Smooth muscle cell (in vitro differentiated cells): ENCODE measurements around the gene SLC9A9. TPM values are rescaled to one million over a fixed set of nuclear protein-coding genes. Genes with fewer than 3 reads are reported as not detected.

Experiments
- DNase-seq: peaks from one replicate; lab custom pipeline; 2025; ENCODE audit not compliant: unreplicated experiment; lab: John Stamatoyannopoulos, UW
- H2AFZ ChIP-seq: fragments of 200-600 bp; sonication (generic); 2 replicates; pipeline ENCODE4 v1.6.0; 2016; ENCODE audit warnings: antibody characterized with exemption, low read depth, mild to moderate bottlenecking
- H3F3A ChIP-seq: fragments of 200-600 bp; sonication (generic); 2 replicates; pipeline ENCODE4 v1.6.0; 2017; ENCODE audit warnings: antibody characterized with exemption, low read depth
- H3K27ac ChIP-seq: fragments of 200-600 bp; sonication (generic); 2 replicates; pipeline ENCODE4 v1.5.1; 2016; ENCODE audit warnings: low read depth, mild to moderate bottlenecking
- H3K27me3 ChIP-seq: fragments of 200-600 bp; sonication (generic); 2 replicates; pipeline ENCODE4 v1.6.1; 2016; ENCODE audit warnings: low read depth, mild to moderate bottlenecking
- H3K36me3 ChIP-seq: fragments of 200-600 bp; sonication (generic); 2 replicates; pipeline ENCODE4 v1.5.1; 2016; ENCODE audit warnings: low read depth
- H3K4me1 ChIP-seq: fragments of 200-600 bp; sonication (generic); 2 replicates; pipeline ENCODE4 v1.5.1; 2016; ENCODE audit warnings: low read depth
- H3K4me2 ChIP-seq: fragments of 200-600 bp; sonication (generic); 2 replicates; pipeline ENCODE4 v1.6.0; 2016; ENCODE audit warnings: mild to moderate bottlenecking
- H3K4me3 ChIP-seq: fragments of 200-600 bp; sonication (generic); 2 replicates; pipeline ENCODE4 v1.5.1; 2016; ENCODE audit warnings: mild to moderate bottlenecking
- H3K79me2 ChIP-seq: fragments of 200-600 bp; sonication (generic); 2 replicates; pipeline ENCODE4 v1.6.0; 2016; ENCODE audit warnings: low read depth, mild to moderate bottlenecking
- H3K9ac ChIP-seq: fragments of 200-600 bp; sonication (generic); 2 replicates; pipeline ENCODE4 v1.6.0; 2016; ENCODE audit warnings: low read depth
- H3K9me3 ChIP-seq: fragments of 200-600 bp; sonication (generic); replicated peaks from 2 replicates; pipeline ENCODE4 v1.5.1; 2016; ENCODE audit warnings: low read depth
- H4K20me1 ChIP-seq: fragments of 200-600 bp; sonication (generic); 2 replicates; pipeline ENCODE4 v1.6.0; 2016; ENCODE audit warnings: low read depth
- WGBS: methylation state at CpG from one replicate; pipeline ENCODE4 v1.1.7; 2016; ENCODE audit warnings: low lambda C conversion rate; 5-methylcytosine and 5-hydroxymethylcytosine counted together
- polyA plus RNA-seq: library from polyadenylated mRNA; unstranded; fragments of >200 nt; fragmentation: Nextera tagmentation; extraction: Ambion mirVana; gene quantifications from 2 replicates; pipeline ENCODE4 v1.2.1, GENCODE V29; 2016
- total RNA-seq: library from RNA; depleted of rRNA; stranded (reverse); fragments of >200 nt; gene quantifications from 2 replicates; pipeline ENCODE4 v1.2.3, GENCODE V29; 2014
- TF ChIP-seq, protein P1 (sequence below): fragments of 200-600 bp; sonication (generic); IDR thresholded peaks from 2 replicates; pipeline ENCODE4 v1.5.1; 2017; ENCODE audit warnings: borderline replicate concordance, mild to moderate bottlenecking, antibody characterized with exemption; ENCODE audit not compliant: insufficient read depth, poor library complexity, severe bottlenecking

The SLC9A9 gene
- total and polyA plus RNA-seq, 2 experiments from 2014 or later, result 4.0 to 8.9 TPM

DNA sequence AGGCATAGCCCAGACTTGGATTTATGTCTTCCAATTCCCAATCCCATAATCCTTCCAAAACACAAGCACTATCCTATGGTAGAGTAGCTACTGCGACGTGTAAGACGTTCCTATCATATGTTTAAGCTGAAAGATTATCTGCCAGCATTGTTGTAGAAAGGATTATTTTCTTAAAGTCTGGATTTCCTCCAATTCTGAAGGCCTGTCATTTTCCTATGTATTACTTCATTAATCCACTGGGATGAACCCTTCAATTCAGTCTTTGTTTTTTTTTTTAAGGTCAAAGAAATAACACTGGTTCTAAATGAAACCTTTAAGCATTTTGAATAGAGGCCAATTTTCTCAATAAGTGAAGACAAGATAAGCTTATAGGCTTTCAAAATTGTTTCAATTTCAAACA, 289.0 kb downstream of the SLC9A9 start:
- H3K27ac ChIP-seq, result no peak overlapping the region
- H3K36me3 ChIP-seq, result no peaks in the 10 kb centered on the region
- TF ChIP-seq, protein P1, sequence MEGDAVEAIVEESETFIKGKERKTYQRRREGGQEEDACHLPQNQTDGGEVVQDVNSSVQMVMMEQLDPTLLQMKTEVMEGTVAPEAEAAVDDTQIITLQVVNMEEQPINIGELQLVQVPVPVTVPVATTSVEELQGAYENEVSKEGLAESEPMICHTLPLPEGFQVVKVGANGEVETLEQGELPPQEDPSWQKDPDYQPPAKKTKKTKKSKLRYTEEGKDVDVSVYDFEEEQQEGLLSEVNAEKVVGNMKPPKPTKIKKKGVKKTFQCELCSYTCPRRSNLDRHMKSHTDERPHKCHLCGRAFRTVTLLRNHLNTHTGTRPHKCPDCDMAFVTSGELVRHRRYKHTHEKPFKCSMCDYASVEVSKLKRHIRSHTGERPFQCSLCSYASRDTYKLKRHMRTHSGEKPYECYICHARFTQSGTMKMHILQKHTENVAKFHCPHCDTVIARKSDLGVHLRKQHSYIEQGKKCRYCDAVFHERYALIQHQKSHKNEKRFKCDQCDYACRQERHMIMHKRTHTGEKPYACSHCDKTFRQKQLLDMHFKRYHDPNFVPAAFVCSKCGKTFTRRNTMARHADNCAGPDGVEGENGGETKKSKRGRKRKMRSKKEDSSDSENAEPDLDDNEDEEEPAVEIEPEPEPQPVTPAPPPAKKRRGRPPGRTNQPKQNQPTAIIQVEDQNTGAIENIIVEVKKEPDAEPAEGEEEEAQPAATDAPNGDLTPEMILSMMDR, result no peak
- no peaks in the 10 kb centered on the region for H4K20me1 ChIP-seq
- H3K9ac ChIP-seq, result no peak overlapping the region
- H3K4me1 ChIP-seq, result no peaks in the 10 kb centered on the region
- no peak overlapping the region for H3K4me3 ChIP-seq
- H3K4me2 ChIP-seq, result no peak overlapping the region
- no peaks in the 10 kb centered on the region for H3K79me2 ChIP-seq
- no peak for DNase-seq
- H3K27me3 ChIP-seq, result no peaks in the 10 kb centered on the region
- H3F3A ChIP-seq, result no peaks in the 10 kb centered on the region
- no peak overlapping the region for H2AFZ ChIP-seq
- peaks cover 4% of the 10 kb centered on the region for H3K9me3 ChIP-seq
- 45% methylated on average over 3 of the region's 3 CpGs for WGBS

DNA sequence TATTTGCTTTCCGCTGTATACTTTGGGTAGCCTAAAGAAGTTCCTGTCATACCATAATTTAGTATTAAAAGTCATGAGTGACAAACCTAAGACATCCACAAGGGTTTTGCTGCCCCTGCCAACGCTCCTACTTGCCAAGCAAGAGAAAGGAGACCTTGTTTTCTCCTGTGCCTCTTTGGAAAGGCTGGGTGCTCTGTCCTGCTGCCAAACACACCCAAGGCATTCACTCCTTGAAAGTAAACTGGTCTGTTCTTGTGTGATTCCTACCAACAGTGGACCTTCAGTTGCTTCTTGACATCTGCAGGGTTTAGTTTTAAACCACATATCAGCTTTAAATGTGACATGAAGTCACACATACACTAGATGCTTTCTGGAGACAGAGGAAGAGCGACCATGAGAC, 295.4 kb downstream of the SLC9A9 start:
- no peaks in the 10 kb centered on the region for H3K36me3 ChIP-seq
- no peak overlapping the region for H3K4me2 ChIP-seq
- peaks cover 4% of the 10 kb centered on the region for H3K9me3 ChIP-seq
- no peak overlapping the region for H3K4me3 ChIP-seq
- no peaks in the 10 kb centered on the region for H3K79me2 ChIP-seq
- H3K9ac ChIP-seq, result no peak overlapping the region
- H2AFZ ChIP-seq, result no peak overlapping the region
- TF ChIP-seq, protein P1, result no peak
- WGBS, result 93% methylated on average over 3 of the region's 3 CpGs
- H3K27me3 ChIP-seq, result no peaks in the 10 kb centered on the region
- H3K27ac ChIP-seq, result no peak overlapping the region
- H4K20me1 ChIP-seq, result no peaks in the 10 kb centered on the region
- H3K4me1 ChIP-seq, result no peaks in the 10 kb centered on the region
- DNase-seq, result no peak
- H3F3A ChIP-seq, result no peaks in the 10 kb centered on the region

DNA sequence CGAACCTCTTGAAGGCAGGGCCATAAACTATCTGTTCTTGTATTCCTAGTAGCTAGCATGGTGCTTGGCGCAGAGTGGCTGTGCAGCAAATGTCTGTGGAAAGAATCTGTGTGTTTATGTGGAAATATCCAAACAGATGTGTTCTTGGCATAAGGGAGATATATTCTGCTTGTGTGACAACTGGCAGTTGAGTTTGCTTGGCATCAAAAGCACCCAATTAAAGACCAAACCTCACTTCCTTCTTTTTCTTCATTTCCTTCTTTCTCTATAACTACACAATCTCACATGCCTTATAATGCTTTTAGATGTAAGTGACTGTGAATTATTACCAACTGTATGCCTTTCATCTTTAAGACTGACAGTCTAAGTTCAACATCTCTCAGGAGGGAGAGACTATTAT, 296.5 kb downstream of the SLC9A9 start:
- Histone ChIP-seq H2AFZ (no peak overlapping the region), H3F3A (no peaks in the 10 kb centered on the region), H3K4me2 (no peak overlapping the region), H3K27ac (no peak overlapping the region), H3K4me3 (no peak overlapping the region), H4K20me1 (no peaks in the 10 kb centered on the region), H3K79me2 (no peaks in the 10 kb centered on the region), H3K27me3 (no peaks in the 10 kb centered on the region), H3K36me3 (no peaks in the 10 kb centered on the region), H3K4me1 (no peaks in the 10 kb centered on the region), H3K9ac (no peak overlapping the region), H3K9me3 (no peaks in the 10 kb centered on the region)
- TF ChIP-seq, protein P1, result no peak
- WGBS, result 87% methylated on average over 2 of the region's 2 CpGs
- no peak for DNase-seq

DNA sequence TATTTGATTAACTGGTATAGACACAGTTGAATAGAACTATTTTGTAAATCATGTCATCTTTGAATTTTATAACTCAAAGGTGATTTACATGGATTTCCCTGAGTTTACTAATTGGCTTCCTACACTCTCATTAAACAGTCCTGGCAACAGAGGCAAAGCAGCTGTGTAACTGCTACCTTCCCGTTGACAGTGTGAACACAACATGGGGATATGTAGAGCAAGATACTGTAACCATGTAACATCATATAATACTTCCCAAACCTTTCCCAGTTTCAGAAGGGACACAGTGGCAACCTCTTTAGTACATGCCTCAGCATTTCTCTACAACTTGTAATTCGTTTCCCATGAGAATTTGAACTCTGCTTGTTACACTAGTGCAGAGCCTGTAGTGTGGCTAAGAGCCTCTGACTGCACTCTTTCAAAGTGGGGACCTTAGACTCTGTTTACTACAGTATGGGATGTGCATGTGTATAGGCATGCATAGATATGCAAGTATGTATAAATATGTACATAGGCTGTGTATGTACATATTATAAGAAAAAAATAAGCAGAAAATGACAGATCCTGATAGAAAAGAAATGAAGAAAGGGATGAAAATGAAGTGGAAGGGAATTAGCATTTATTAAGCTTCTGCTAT, 299.3 kb downstream of the SLC9A9 start:
- Histone ChIP-seq H3F3A (no peaks in the 10 kb centered on the region), H3K27me3 (no peaks in the 10 kb centered on the region), H2AFZ (no peak overlapping the region), H3K79me2 (no peaks in the 10 kb centered on the region), H3K4me1 (no peaks in the 10 kb centered on the region), H3K9ac (no peak overlapping the region), H4K20me1 (no peaks in the 10 kb centered on the region), H3K36me3 (no peaks in the 10 kb centered on the region), H3K27ac (no peak overlapping the region), H3K9me3 (no peaks in the 10 kb centered on the region), H3K4me3 (no peak overlapping the region), H3K4me2 (no peak overlapping the region)
- WGBS, result 82% methylated on average over 2 of the region's 2 CpGs
- TF ChIP-seq, protein P1, result no peak
- no peak for DNase-seq
